Peyer's patch (tissue), 4 donors: ENCODE measurements around the gene LYPD4.

Experiments used
- CTCF ChIP-seq, 6 experiments: fragments of 450-650 bp in 4 of 6; fragments of 200-600 bp in 2 of 6; sonication (generic) in 1 of 6; IDR thresholded peaks; one replicate each; pipeline ENCODE4 v1.5.1; 2017 to 2019; ENCODE audit warnings: antibody characterized with exemption in 6 of 6, mild to moderate bottlenecking in 3 of 6, moderate library complexity in 1 of 6
- POLR2A ChIP-seq, 2 donors: fragments of 450-650 bp; IDR thresholded peaks; one replicate each; pipeline ENCODE4 v1.5.1; 2017; ENCODE audit warnings: antibody characterized with exemption in 2 of 2, mild to moderate bottlenecking in 2 of 2, moderate library complexity in 2 of 2

- TF ChIP-seq CTCF (IDR thresholded peaks at IDR 0.05): no peak
- TF ChIP-seq POLR2A (IDR thresholded peaks at IDR 0.05): no peak
These were observed 45.4 kb upstream of the LYPD4 start for GRCh38 chr19:41889896-41890295.
